H9 (cell line): Measurements from ENCODE around the gene OLFM1. TPM values are rescaled to one million over a fixed set of nuclear protein-coding genes. Genes with fewer than 3 reads are reported as not detected.

Source experiments
- DNase-seq: peaks from one replicate; pipeline ENCODE4 v3.0.0-alpha.2; 2017
- H2AFZ ChIP-seq: one replicate; pipeline ENCODE4 v1.6.1; 2013; ENCODE audit warnings: mild to moderate bottlenecking, low read length, control low read depth, moderate library complexity
- H2AK5ac ChIP-seq: 2 replicates; pipeline ENCODE4 v1.6.1; 2013; ENCODE audit warnings: low read length, control low read depth, mixed read lengths; ENCODE audit not compliant: insufficient read length
- H2BK120ac ChIP-seq: one replicate; pipeline ENCODE4 v1.6.1; 2013; ENCODE audit warnings: low read depth, mild to moderate bottlenecking, low read length, control low read depth, inconsistent platforms; ENCODE audit not compliant: poor library complexity, severe bottlenecking
- H2BK12ac ChIP-seq: 2 replicates; pipeline ENCODE4 v1.6.1; 2013; ENCODE audit warnings: low read length, control low read depth, mixed read lengths, low read depth; ENCODE audit not compliant: insufficient read length
- H2BK15ac ChIP-seq: 2 replicates; pipeline ENCODE4 v1.6.1; 2013; ENCODE audit warnings: low read depth, low read length, control low read depth
- H2BK20ac ChIP-seq: one replicate; pipeline ENCODE4 v1.6.1; 2013; ENCODE audit warnings: low read depth, mild to moderate bottlenecking, low read length, control low read depth, inconsistent platforms; ENCODE audit not compliant: poor library complexity, severe bottlenecking
- H2BK5ac ChIP-seq: 2 replicates; pipeline ENCODE4 v1.6.1; 2013; ENCODE audit warnings: low read length, control low read depth, mixed read lengths; ENCODE audit not compliant: insufficient read length
- H3K14ac ChIP-seq: 2 replicates; pipeline ENCODE4 v1.6.1; 2013; ENCODE audit warnings: low read length, control low read depth; ENCODE audit not compliant: insufficient read depth
- H3K18ac ChIP-seq: 2 replicates; pipeline ENCODE4 v1.6.1; 2013; ENCODE audit warnings: low read depth, mild to moderate bottlenecking, mixed read lengths, low read length, control low read depth; ENCODE audit not compliant: insufficient read length
- H3K23ac ChIP-seq: 2 replicates; pipeline ENCODE4 v1.6.1; 2013; ENCODE audit warnings: low read length, control low read depth, mixed read lengths, low read depth; ENCODE audit not compliant: insufficient read length
- H3K23me2 ChIP-seq: 2 replicates; pipeline ENCODE4 v1.6.1; 2013; ENCODE audit warnings: low read depth, mild to moderate bottlenecking, mixed read lengths, low read length, control low read depth; ENCODE audit not compliant: insufficient read length, poor library complexity, severe bottlenecking
- H3K27ac ChIP-seq: 2 replicates; pipeline ENCODE4 v1.5.1; 2013; ENCODE audit warnings: low read length, control low read depth, mixed read lengths, low read depth; ENCODE audit not compliant: insufficient read length
- H3K27me3 ChIP-seq: 2 replicates; pipeline ENCODE4 v1.6.1; 2013; ENCODE audit warnings: low read length, control low read depth, inconsistent platforms; ENCODE audit not compliant: insufficient read depth
- H3K4ac ChIP-seq: 2 replicates; pipeline ENCODE4 v1.6.1; 2013; ENCODE audit warnings: low read depth, mild to moderate bottlenecking, control low read depth, inconsistent platforms, low read length, moderate library complexity
- H3K4me1 ChIP-seq: 2 replicates; pipeline ENCODE4 v1.6.1; 2013; ENCODE audit warnings: low read length, control low read depth, inconsistent platforms; ENCODE audit not compliant: insufficient read depth
- H3K4me2 ChIP-seq: 2 replicates; pipeline ENCODE4 v1.6.1; 2013; ENCODE audit warnings: low read length, control low read depth, mixed read lengths; ENCODE audit not compliant: insufficient read length, insufficient read depth
- H3K56ac ChIP-seq: 2 replicates; pipeline ENCODE4 v1.6.1; 2013; ENCODE audit warnings: low read depth, mild to moderate bottlenecking, mixed read lengths, low read length, control low read depth; ENCODE audit not compliant: insufficient read length
- H3K79me1 ChIP-seq: 2 replicates; pipeline ENCODE4 v1.6.1; 2013; ENCODE audit warnings: low read depth, mild to moderate bottlenecking, moderate library complexity, low read length, control low read depth, inconsistent platforms; ENCODE audit not compliant: insufficient read depth, poor library complexity, severe bottlenecking
- H3K79me2 ChIP-seq: 2 replicates; pipeline ENCODE4 v1.6.1; 2013; ENCODE audit warnings: low read length, control low read depth, inconsistent platforms; ENCODE audit not compliant: insufficient read depth
- H3K9ac ChIP-seq: 2 replicates; pipeline ENCODE4 v1.6.1; 2013; ENCODE audit warnings: low read length, control low read depth, mixed read lengths; ENCODE audit not compliant: insufficient read length; ENCODE audit errors: extremely low read depth
- H3K9me3 ChIP-seq: one replicate; pipeline ENCODE4 v1.6.1; 2013; ENCODE audit warnings: low read depth, low read length, inconsistent platforms; ENCODE audit not compliant: control insufficient read depth
- H3T11ph ChIP-seq: one replicate; pipeline ENCODE4 v1.6.1; 2013; ENCODE audit warnings: mild to moderate bottlenecking, low read length, control low read depth, inconsistent platforms
- H4K20me1 ChIP-seq: one replicate; pipeline ENCODE4 v1.6.1; 2013; ENCODE audit not compliant: control insufficient read depth, insufficient read length, insufficient read depth
- H4K5ac ChIP-seq: 2 replicates; pipeline ENCODE4 v1.6.1; 2013; ENCODE audit warnings: low read depth, mild to moderate bottlenecking, mixed read lengths, low read length, control low read depth; ENCODE audit not compliant: insufficient read length
- H4K8ac ChIP-seq: replicated peaks from 2 replicates; pipeline ENCODE4 v1.6.1; 2013; ENCODE audit warnings: low read length, control low read depth, mixed read lengths, low read depth; ENCODE audit not compliant: insufficient read length
- H4K91ac ChIP-seq: 2 replicates; pipeline ENCODE4 v1.6.1; 2013; ENCODE audit warnings: low read depth, mild to moderate bottlenecking, moderate library complexity, mixed read lengths, low read length, control low read depth; ENCODE audit not compliant: insufficient read length
- H3K27ac Mint-ChIP-seq, 3 experiments: 2 replicates in 2 of 3; 3 replicates in 1 of 3; pipeline ENCODE4 v1.8.0; 2020 to 2021; ENCODE audit warnings: mixed read lengths in 3 of 3, mild to moderate bottlenecking in 1 of 3, moderate library complexity in 1 of 3
- H3K27me3 Mint-ChIP-seq: 2 replicates; pipeline ENCODE4 v1.8.0; 2021; ENCODE audit warnings: low read depth, mild to moderate bottlenecking, moderate library complexity, mixed read lengths
- H3K36me3 Mint-ChIP-seq, 3 experiments: 2 replicates in 2 of 3; 3 replicates in 1 of 3; pipeline ENCODE4 v1.8.0; 2020 to 2021; ENCODE audit warnings: low read depth in 3 of 3, mixed read lengths in 3 of 3; ENCODE audit not compliant: insufficient read depth in 1 of 3
- H3K4me1 Mint-ChIP-seq, 2 experiments: 2 replicates each; pipeline ENCODE4 v1.8.0; 2020; ENCODE audit warnings: mixed read lengths in 2 of 2
- H3K4me3 Mint-ChIP-seq, 2 experiments: 2 replicates in 1 of 2; 3 replicates in 1 of 2; pipeline ENCODE4 v1.8.0; 2020 to 2021; ENCODE audit warnings: mild to moderate bottlenecking in 2 of 2, mixed read lengths in 2 of 2, moderate library complexity in 1 of 2
- H3K9me3 Mint-ChIP-seq, 2 experiments: 2 replicates in 1 of 2; 3 replicates in 1 of 2; pipeline ENCODE4 v1.8.0; 2020; ENCODE audit warnings: mild to moderate bottlenecking in 2 of 2, mixed read lengths in 2 of 2, moderate library complexity in 1 of 2
- WGBS: extraction: QIAGEN DNeasy Blood & Tissue Kit; methylation state at CpG from one replicate; pipeline ENCODE4 v1.1.7; 2013; ENCODE audit warnings: missing lambda C conversion rate, low lambda C conversion rate, mixed read lengths; ENCODE audit not compliant: insufficient read length; ENCODE audit errors: extremely low coverage; 5-methylcytosine and 5-hydroxymethylcytosine counted together
- total RNA-seq: library from RNA; stranded (reverse); gene quantifications from 2 replicates; pipeline ENCODE4 v1.2.1, GENCODE V29; 2021
- TF ChIP-seq, protein P1 (sequence below): fragments of 200-600 bp; sonication (generic); conservative IDR thresholded peaks from 3 replicates; pipeline ENCODE4 v1.8.0; 2021; ENCODE audit warnings: antibody characterized with exemption, mild to moderate bottlenecking

The OLFM1 gene
- total RNA-seq, 1 experiment from 2014 or later, result 34.1 TPM

DNA sequence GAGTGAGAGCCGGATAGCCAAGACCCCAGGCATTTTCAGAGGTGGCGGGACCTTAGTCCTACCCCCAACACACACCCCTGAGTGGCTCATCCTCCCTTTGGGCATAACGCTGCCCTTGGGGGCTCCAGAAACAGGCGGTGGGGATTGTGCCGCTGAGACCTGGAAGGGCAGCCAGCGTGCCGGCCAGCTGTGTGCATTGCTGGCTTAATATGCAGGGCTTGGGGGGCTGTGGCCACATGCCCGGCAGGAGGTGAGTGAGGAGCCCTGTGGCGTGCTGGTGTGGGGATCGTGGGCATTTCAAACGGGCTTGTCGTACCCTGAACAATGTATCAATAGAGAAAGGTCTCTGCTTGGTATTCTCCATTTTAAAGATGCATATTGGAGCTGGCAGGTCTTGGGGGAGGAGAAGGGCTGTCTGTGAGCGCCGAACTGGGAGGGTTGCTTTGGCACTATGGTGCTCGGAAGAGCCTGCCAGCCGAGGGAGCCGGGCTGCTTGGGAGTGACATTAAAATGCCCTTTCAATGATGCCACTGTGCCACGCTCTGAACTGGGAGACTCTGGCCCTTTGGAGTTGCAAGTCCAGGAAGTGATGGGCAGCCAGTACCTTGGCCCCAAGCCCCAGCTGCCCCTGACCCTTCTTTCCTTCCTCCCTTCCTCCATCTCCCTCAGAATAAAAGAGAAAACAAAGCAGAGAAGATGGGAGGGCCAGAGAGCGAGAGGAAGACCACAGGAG, 11.2 kb upstream of the OLFM1 start:
- peak overlapping the region; percentile 22 for H3K4me2 ChIP-seq
- no peak overlapping the region for H2BK12ac ChIP-seq
- H4K91ac ChIP-seq, result no peak overlapping the region
- H3K79me2 ChIP-seq, result no peaks in the 10 kb centered on the region
- H3K27ac ChIP-seq, result no peak overlapping the region
- Mint-ChIP-seq H3K27ac (no peak overlapping the region), H3K4me3 (peak overlapping the region; percentile 57 to 74), H3K36me3 (no peaks in the 10 kb centered on the region; a peak in 1 of 7 replicates), H3K4me1 (peaks cover 8 to 14% of the 10 kb centered on the region in 2 experiments), H3K27me3 (peaks cover 48% of the 10 kb centered on the region), H3K9me3 (peaks cover 0 to 2% of the 10 kb centered on the region in 2 experiments; a peak in 1 of 5 replicates)
- no peak overlapping the region for H2AFZ ChIP-seq
- H4K5ac ChIP-seq, result no peak overlapping the region
- no peaks in the 10 kb centered on the region for H4K20me1 ChIP-seq
- no peak overlapping the region for H2AK5ac ChIP-seq
- H2BK15ac ChIP-seq, result no peak overlapping the region
- H3K23ac ChIP-seq, result no peak overlapping the region
- H2BK20ac ChIP-seq, result no peak overlapping the region
- H3K56ac ChIP-seq, result no peak overlapping the region
- no peak overlapping the region for H2BK5ac ChIP-seq
- H3K4ac ChIP-seq, result no peak overlapping the region
- H3K79me1 ChIP-seq, result no peaks in the 10 kb centered on the region
- TF ChIP-seq, protein P1, sequence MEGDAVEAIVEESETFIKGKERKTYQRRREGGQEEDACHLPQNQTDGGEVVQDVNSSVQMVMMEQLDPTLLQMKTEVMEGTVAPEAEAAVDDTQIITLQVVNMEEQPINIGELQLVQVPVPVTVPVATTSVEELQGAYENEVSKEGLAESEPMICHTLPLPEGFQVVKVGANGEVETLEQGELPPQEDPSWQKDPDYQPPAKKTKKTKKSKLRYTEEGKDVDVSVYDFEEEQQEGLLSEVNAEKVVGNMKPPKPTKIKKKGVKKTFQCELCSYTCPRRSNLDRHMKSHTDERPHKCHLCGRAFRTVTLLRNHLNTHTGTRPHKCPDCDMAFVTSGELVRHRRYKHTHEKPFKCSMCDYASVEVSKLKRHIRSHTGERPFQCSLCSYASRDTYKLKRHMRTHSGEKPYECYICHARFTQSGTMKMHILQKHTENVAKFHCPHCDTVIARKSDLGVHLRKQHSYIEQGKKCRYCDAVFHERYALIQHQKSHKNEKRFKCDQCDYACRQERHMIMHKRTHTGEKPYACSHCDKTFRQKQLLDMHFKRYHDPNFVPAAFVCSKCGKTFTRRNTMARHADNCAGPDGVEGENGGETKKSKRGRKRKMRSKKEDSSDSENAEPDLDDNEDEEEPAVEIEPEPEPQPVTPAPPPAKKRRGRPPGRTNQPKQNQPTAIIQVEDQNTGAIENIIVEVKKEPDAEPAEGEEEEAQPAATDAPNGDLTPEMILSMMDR, result no peak
- H3K18ac ChIP-seq, result no peak overlapping the region
- no peak overlapping the region for H3T11ph ChIP-seq
- H3K9me3 ChIP-seq, result no peaks in the 10 kb centered on the region
- no CpG with 5 or more reads among the region's 19 CpGs for WGBS
- no peak overlapping the region for H3K9ac ChIP-seq
- H3K14ac ChIP-seq, result no peak overlapping the region; the same call in 1 of the 2 replicates
- H4K8ac ChIP-seq, result no peak overlapping the region
- no peaks in the 10 kb centered on the region for H3K4me1 ChIP-seq
- peak; percentile 26 for DNase-seq
- peaks cover 5% of the 10 kb centered on the region for H3K23me2 ChIP-seq
- no peak overlapping the region for H2BK120ac ChIP-seq
- no peaks in the 10 kb centered on the region; the same call in 1 of the 2 replicates for H3K27me3 ChIP-seq
